ENCODE results near the gene SCNN1A.
"Not testable (repeated sequence)": the region's sequence is repeated elsewhere in the genome, so short reads cannot be mapped to it uniquely, and the experiment has no call there.

SCNN1A gene

DNA sequence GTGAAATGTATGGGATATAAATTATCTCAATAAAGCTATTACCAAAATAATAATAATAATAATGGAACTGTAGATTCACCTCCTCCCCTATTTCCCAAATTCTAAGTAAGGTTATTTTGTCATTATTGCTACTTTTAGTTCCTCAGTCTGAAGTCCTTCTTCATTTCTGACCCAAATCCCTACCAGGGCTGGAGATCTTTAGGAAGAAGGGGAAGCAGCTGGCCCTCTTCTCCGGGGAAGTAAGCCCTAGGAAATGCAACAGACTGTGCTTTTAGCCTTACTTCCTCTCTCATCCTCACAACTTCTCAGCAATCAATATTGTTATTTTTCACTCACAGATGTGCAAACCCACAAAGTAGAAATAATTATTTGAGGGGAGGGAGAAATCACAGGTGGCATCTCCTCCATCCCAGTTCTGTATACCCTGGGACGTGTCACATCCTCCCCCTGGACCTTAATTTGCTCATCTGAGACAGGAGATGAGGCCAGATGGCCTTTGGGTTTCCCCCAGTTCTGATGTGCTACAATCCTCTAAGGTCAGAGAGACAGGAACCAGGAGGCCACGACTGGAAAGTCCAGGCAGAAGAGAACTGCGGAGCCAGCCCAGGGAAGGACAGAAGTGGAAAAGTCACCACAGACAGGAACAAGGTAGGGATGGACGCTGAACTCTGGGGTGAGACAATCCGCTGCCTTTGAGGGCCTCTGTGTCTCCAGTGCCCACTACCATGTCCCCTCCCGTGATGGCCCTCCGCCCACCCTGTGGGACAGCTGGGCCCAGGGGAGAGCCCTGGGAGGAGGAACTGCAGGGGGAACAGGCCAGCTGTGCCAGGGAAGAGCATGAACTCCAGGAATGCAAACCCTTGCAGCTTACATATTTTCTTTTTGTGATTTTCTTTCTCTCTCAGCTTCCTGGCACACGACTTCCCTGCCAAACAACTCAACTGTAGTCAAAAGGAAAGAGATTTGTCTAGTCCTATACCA, 22.9 kb downstream of the SCNN1A start:
- no peak overlapping the region for H3K27ac ChIP-seq
- no peak for DNase-seq (ENCODE audit: low read depth, low spot score)

GRCh38 chr12:6351622-6352021, 23.7 kb downstream of the SCNN1A start:
- no peak for DNase-seq (ENCODE audit: low read depth, low spot score)
- H3K27ac ChIP-seq = no peak overlapping the region

DNA sequence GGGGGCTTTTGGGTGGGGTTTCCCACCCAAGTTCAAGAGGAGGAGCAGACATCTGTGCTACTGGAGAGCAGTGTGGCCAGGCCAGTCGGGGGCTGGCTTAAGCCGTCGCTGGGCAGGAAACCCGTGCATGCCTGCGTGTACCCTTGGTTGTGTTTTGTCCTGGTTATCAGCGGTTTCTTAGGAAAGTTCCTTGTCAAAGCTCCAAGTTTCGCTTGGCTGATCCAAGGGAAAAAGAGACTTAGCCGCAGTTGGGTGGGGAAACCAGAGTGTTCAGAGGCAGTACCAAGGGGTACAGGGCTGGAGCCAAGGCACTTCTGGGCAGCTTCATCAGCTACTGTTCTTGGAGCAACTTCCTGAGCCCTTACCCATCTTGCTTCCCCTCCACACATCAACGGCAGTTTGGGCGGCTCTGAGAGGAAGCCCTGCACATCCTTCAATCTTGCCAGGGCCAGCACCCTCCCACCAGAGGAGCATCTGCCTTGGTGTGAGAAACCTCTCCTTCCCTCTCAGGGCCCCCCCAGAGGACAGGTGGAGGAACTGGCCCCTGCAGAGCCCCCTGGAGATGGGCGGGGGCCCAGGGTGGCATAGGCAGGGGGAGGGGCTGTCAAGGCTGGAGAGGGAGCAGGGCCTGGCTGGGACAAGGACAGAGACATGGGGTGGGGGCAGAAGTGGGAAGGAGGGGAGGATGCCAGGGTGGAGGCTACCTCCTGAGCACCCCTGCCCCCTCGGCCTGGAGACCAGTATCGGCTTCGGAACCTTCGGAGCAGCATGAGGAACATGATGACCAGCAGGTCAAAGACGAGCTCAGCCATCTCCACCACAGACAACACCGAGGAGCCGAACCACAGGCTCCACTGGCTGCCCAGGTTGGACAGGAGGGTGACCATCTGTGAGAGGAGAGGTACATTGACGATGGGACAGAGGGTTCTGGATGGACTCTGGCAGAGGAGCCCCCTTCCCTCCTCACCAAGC, 27.7 kb downstream of the SCNN1A start:
- H3K27ac ChIP-seq = no peak overlapping the region
- DNase-seq (ENCODE audit: low read depth, low spot score) = no peak

GRCh38 chr12:6346942-6347341, 28.4 kb downstream of the SCNN1A start:
- no peak overlapping the region for H3K27ac ChIP-seq
- no peak for DNase-seq (ENCODE audit: low read depth, low spot score)

DNA sequence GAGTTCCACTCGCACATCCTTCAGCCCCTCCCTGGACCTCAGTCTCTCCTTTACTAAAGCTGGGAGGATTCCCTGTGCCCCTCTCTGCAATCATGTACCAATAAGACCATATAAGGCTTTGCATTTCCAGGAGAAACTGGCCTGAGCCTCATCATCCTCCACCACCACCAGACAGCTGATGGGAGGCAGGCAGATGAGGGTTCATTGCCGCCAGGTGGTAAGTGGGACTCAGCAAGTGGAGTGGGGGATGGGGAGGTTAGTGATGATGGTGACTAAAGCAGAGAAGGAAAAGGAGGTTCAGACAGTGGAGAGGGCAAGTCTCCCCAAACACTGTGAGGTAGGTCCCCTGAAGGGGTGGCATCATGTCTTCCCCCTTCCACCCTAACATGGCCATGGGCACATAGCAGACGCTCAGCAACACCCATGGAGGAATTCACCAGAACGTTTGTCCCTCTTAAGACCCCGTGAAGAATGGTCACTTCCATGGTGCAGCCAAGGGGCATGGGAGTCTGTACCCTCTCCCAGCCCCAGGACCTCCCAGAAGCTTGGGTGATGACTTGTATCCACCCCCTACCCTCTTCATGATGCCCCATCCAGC, 29.0 kb downstream of the SCNN1A start:
- no peak overlapping the region for H3K27ac ChIP-seq

DNA sequence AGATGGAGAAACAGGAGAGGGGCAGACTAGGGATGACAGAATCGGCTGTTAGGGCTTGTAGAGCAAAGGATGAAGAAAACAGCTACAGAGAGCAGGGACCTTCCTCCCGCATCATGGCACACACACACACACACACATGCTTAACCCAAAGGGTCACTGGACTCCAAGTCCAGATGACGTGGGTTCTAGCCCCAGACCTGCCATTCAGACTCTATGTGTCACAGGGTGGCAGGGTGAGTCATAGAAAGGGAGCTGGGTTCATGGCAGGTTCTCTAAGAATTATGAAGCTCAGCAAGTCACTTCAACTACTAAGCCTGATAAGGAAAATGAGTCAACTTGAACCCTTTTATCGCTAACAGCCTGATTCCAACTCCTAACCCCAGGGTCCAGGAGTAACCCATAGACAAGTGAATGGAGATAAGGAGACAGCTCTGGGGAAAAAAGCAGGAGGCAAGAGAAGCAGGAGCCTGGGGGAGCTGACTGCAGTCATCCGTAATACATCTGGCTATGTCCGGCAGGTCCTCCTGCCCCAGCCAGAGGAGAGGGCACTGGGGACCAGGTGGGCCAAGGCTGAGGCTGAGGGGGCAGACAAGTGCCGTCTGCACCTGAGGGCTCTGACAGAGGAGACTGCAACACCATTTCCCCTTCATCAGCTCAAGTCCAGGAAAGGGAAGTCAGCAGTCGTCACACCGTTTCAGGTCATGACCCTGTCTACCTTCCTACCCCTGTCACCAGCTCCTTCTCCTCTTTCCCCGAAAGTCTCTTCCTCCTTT, 29.9 kb downstream of the SCNN1A start:
- peak overlapping the region; percentile 17 for H3K27ac ChIP-seq
- peak; percentile 53 for DNase-seq (ENCODE audit: low read depth, low spot score)

More for the DNA sequence above, 29.0 kb downstream of the SCNN1A start:
- DNase-seq (ENCODE audit: low read depth, low spot score) = no peak

- not testable (repeated sequence) for H3K27ac ChIP-seq; DNase-seq (ENCODE audit: low read depth, low spot score)
Observed at GRCh38 chr12:6344101-6344660, 31.2 kb downstream of the SCNN1A start.

- no peak for DNase-seq (ENCODE audit: low read depth, low spot score)
- H3K27ac ChIP-seq = no peak overlapping the region
Observed at GRCh38 chr12:6343518-6343917, 31.8 kb downstream of the SCNN1A start.

GRCh38 chr12:6342140-6342889, 33.0 kb downstream of the SCNN1A start:
- H3K27ac ChIP-seq = peak overlapping the region; percentile 98
- no peak for DNase-seq (ENCODE audit: low read depth, low spot score)

DNA sequence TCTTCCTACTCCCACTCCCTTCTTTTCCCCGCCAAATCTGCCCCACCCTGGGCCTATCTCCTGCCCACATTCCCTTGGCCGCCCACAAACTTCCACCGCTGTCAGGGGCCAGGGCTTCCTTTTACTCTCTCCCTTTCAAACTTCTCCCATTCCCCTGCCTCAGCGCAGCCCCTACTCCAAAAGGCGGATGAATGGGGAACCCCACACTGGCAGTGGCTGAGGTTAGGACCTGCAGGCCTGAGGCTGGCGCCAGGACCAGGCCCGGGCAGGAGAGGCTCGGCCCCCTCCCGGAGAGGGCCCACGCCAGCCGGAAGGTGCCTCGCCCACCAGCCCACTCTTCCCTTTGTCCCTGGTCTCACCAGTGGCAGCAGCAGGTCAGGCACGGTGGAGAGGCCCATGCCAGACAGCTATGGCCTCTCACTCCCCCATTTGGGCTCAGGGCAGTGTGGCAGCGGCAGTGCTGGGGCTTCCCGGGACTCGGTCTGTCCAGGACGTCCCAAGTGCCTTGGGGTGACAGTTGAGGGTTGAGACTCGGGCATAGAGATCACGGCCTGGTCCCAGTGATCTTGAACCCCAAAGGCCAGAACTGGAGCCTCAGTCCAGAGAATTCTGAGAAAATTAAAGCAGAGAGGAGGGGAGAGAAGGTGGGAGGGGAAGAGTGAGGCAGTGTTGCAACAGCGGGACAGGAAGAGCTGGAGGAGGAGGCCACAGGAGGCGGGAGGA, 33.8 kb downstream of the SCNN1A start, which contains the start of gene TNFRSF1A:
TSS of gene TNFRSF1A (minus strand) at position 660 of the 723 bp plus-strand sequence. CDS start at position 398, 262 bp downstream.
- peak within 1 kb of the TSS; percentile 98 for H3K27ac ChIP-seq
- DNase-seq (ENCODE audit: low read depth, low spot score) = no peak

- peak overlapping the region; percentile 98 for H3K27ac ChIP-seq
- no peak for DNase-seq (ENCODE audit: low read depth, low spot score)
Observed at GRCh38 chr12:6340745-6341416, 34.5 kb downstream of the SCNN1A start.

GRCh38 chr12:6340032-6340638, 35.2 kb downstream of the SCNN1A start:
- H3K27ac ChIP-seq = peak overlapping the region; percentile 98
- DNase-seq (ENCODE audit: low read depth, low spot score) = no peak

- peak overlapping the region; percentile 98 for H3K27ac ChIP-seq
- no peak for DNase-seq (ENCODE audit: low read depth, low spot score)
Observed at GRCh38 chr12:6338955-6339354, 36.4 kb downstream of the SCNN1A start.

GRCh38 chr12:6338536-6338935, 36.8 kb downstream of the SCNN1A start:
- peak overlapping the region; percentile 98 for H3K27ac ChIP-seq
- DNase-seq (ENCODE audit: low read depth, low spot score) = not testable (repeated sequence)

DNA sequence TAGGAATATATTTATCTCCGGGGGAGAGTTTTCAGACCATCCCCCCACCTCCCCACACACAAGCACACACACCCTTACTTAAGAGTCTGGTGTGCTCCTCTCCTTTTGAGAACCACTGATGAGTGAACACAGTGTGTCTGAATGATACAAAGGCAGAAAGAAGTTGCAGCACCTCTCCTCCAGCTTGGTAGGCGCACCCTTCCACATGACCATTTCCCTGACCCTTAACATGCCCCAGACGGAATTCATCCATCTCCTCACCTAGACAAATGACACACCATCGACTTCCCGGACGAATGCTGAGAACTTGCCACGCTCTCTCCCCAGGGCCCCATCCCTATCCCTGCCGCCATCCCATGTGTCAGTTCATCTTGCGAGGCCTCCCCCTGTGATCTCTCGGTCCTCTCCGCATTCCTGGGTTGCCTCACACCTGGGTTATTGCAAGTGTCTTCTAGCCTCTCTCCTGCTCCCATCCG, 37.4 kb downstream of the SCNN1A start:
- peak overlapping the region; percentile 98 for H3K27ac ChIP-seq
- DNase-seq (ENCODE audit: low read depth, low spot score) = no peak
